MM.1S (cell line): ENCODE data around the gene OR5V1.
"Not testable (repeated sequence)": the region's sequence is repeated elsewhere in the genome, so short reads cannot be mapped to it uniquely, and the experiment has no call there.

ENCODE experiments used
- DNase-seq: peaks from one replicate; pipeline ENCODE4 v3.0.0-alpha.2; 2015
- H2AFZ ChIP-seq: fragments of 300-600 bp; sonication (generic); 2 replicates; pipeline ENCODE4 v1.6.0; 2016; ENCODE audit warnings: antibody characterized with exemption, low read length
- H3F3A ChIP-seq: fragments of 300-600 bp; sonication (generic); 2 replicates; pipeline ENCODE4 v1.6.1; 2016; ENCODE audit warnings: mild to moderate bottlenecking, antibody characterized with exemption, low read length, moderate library complexity, mixed read lengths; ENCODE audit not compliant: insufficient read depth
- H3K27ac ChIP-seq: fragments of 300-600 bp; sonication (generic); 2 replicates; pipeline ENCODE4 v1.5.1; 2016; ENCODE audit warnings: mild to moderate bottlenecking, low read length
- H3K27me3 ChIP-seq: fragments of 300-600 bp; sonication (generic); replicated peaks from 2 replicates; pipeline ENCODE4 v1.6.0; 2016; ENCODE audit warnings: low read length; ENCODE audit not compliant: insufficient read depth
- H3K36me3 ChIP-seq: fragments of 300-600 bp; sonication (generic); replicated peaks from 2 replicates; pipeline ENCODE4 v1.6.1; 2016; ENCODE audit warnings: mild to moderate bottlenecking, low read length, mixed read lengths; ENCODE audit not compliant: insufficient read depth
- H3K4me1 ChIP-seq: fragments of 300-600 bp; sonication (generic); 2 replicates; pipeline ENCODE4 v1.6.1; 2016; ENCODE audit warnings: low read length, mixed read lengths
- H3K4me2 ChIP-seq: fragments of 300-600 bp; sonication (generic); 2 replicates; pipeline ENCODE4 v1.6.0; 2016; ENCODE audit warnings: low read depth, low read length
- H3K4me3 ChIP-seq: fragments of 300-600 bp; sonication (generic); 2 replicates; pipeline ENCODE4 v1.5.1; 2016; ENCODE audit warnings: low read length, mixed read lengths
- H3K79me2 ChIP-seq: fragments of 300-600 bp; sonication (generic); 2 replicates; pipeline ENCODE4 v1.6.1; 2016; ENCODE audit warnings: mixed run types, low read length, mixed read lengths
- H3K9ac ChIP-seq: fragments of 300-600 bp; sonication (generic); 2 replicates; pipeline ENCODE4 v1.6.1; 2016; ENCODE audit warnings: low read length, mixed read lengths
- H3K9me2 ChIP-seq: fragments of 300-600 bp; sonication (generic); replicated peaks from 2 replicates; pipeline ENCODE4 v1.6.1; 2016; ENCODE audit warnings: mild to moderate bottlenecking, low read length, mixed read lengths; ENCODE audit not compliant: insufficient read depth
- H3K9me3 ChIP-seq: fragments of 300-600 bp; sonication (generic); replicated peaks from 2 replicates; pipeline ENCODE4 v1.6.1; 2016; ENCODE audit warnings: mild to moderate bottlenecking, low read length, mixed read lengths; ENCODE audit not compliant: insufficient read depth
- H4K20me1 ChIP-seq: fragments of 300-600 bp; sonication (generic); 2 replicates; pipeline ENCODE4 v1.6.1; 2016; ENCODE audit warnings: mild to moderate bottlenecking, low read length, moderate library complexity, mixed read lengths; ENCODE audit not compliant: insufficient read depth
- EZH2 ChIP-seq: fragments of 300-600 bp; sonication (generic); optimal IDR thresholded peaks from 2 replicates; pipeline ENCODE3; 2017; ENCODE audit warnings: low read depth, mild to moderate bottlenecking, antibody characterized with exemption, low read length, mixed read lengths
- EZH2phosphoT487 ChIP-seq: fragments of 300-600 bp; sonication (generic); IDR thresholded peaks from 2 replicates; pipeline ENCODE4 v1.6.1; 2018; ENCODE audit warnings: antibody characterized with exemption, low read length
- TF ChIP-seq, protein P1 (sequence below): fragments of 300-600 bp; sonication (generic); IDR thresholded peaks from 2 replicates; pipeline ENCODE4 v1.5.1; 2016; ENCODE audit warnings: antibody characterized with exemption, low read length, mixed read lengths

OR5V1 gene

DNA sequence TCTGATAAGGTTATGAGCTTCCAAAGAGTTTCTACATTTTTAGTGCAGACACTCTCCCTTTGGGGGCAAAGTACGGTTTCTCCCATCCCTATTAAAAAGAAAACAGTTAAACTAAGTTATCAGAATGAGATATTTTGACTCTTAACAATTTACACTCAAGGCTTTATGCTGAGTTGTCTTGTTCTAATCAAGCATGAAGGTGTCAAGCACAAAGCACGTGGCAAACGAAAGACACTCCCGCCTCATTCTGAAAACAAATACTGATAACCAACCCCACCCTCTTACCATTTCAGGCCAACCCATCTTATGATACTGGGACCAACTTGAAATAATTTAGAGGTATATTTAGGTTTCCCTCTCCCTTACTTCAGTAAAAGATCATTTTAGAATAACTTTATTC, 42.9 kb downstream of the OR5V1 start:
- Histone ChIP-seq H2AFZ (no peak overlapping the region), H3K4me3 (no peak overlapping the region), H3K27ac (no peak overlapping the region), H4K20me1 (no peaks in the 10 kb centered on the region), H3K4me2 (no peak overlapping the region), H3K36me3 (no peaks in the 10 kb centered on the region), H3F3A (no peaks in the 10 kb centered on the region), H3K79me2 (no peaks in the 10 kb centered on the region), H3K9me2 (no peaks in the 10 kb centered on the region), H3K4me1 (no peaks in the 10 kb centered on the region), H3K27me3 (no peaks in the 10 kb centered on the region), H3K9me3 (no peaks in the 10 kb centered on the region), H3K9ac (no peak overlapping the region)
- no peak for DNase-seq
- TF ChIP-seq EZH2 = no peak
- TF ChIP-seq, protein P1, sequence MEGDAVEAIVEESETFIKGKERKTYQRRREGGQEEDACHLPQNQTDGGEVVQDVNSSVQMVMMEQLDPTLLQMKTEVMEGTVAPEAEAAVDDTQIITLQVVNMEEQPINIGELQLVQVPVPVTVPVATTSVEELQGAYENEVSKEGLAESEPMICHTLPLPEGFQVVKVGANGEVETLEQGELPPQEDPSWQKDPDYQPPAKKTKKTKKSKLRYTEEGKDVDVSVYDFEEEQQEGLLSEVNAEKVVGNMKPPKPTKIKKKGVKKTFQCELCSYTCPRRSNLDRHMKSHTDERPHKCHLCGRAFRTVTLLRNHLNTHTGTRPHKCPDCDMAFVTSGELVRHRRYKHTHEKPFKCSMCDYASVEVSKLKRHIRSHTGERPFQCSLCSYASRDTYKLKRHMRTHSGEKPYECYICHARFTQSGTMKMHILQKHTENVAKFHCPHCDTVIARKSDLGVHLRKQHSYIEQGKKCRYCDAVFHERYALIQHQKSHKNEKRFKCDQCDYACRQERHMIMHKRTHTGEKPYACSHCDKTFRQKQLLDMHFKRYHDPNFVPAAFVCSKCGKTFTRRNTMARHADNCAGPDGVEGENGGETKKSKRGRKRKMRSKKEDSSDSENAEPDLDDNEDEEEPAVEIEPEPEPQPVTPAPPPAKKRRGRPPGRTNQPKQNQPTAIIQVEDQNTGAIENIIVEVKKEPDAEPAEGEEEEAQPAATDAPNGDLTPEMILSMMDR = no peak
- no peak for TF ChIP-seq EZH2phosphoT487

DNA sequence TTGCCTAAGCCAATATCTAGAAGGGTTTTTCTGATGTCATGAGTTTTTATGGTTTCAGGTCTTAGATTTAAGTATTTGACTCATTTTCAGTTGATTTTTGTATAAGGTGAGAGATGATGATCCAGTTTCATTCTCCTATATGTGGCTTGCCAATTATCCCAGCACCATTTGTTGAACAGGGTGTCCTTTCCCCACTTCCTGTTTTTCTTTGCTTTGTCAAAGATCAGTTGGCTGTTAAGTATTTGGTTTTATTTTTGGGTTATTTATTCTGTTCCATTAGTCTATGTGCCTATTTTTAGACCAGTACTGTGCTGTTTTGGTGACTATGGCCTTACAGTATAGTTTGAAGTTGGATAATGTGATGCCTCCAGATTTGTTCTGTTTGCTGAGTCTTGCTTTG, 45.3 kb downstream of the OR5V1 start:
- H3K9ac ChIP-seq, H4K20me1 ChIP-seq, H3F3A ChIP-seq, DNase-seq, H3K4me1 ChIP-seq, H3K9me2 ChIP-seq, H3K4me3 ChIP-seq, H3K79me2 ChIP-seq, H2AFZ ChIP-seq, H3K27me3 ChIP-seq, H3K9me3 ChIP-seq, H3K27ac ChIP-seq, H3K4me2 ChIP-seq, H3K36me3 ChIP-seq: not testable (repeated sequence)

DNA sequence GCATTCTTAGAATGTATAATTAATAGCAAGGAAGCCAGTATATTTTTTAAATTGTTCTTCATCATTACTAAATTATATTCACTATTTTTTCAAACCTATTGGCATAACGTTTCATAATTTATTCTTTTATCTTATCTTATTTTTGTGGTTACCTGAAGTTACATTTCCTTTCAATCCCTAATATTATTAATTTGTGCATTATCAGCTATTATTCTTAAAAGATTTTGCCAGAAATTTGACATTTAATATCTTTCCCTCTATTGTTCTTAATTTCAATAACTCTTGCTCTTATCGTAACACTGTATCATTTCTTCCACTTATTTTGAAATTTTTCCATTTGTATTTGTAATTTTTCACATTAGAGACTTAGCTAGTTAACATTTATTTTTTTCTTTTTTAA, 48.7 kb downstream of the OR5V1 start:
- no peaks in the 10 kb centered on the region for H3F3A ChIP-seq
- H3K79me2 ChIP-seq = no peaks in the 10 kb centered on the region
- no peak for DNase-seq
- H3K9me2 ChIP-seq = no peaks in the 10 kb centered on the region
- H3K4me2 ChIP-seq = no peak overlapping the region
- no peak overlapping the region for H3K27ac ChIP-seq
- no peaks in the 10 kb centered on the region for H3K4me1 ChIP-seq
- H4K20me1 ChIP-seq = no peaks in the 10 kb centered on the region
- no peak overlapping the region for H3K4me3 ChIP-seq
- no peak overlapping the region for H2AFZ ChIP-seq
- no peak overlapping the region for H3K9ac ChIP-seq
- H3K9me3 ChIP-seq = no peaks in the 10 kb centered on the region
- no peaks in the 10 kb centered on the region for H3K36me3 ChIP-seq
- no peak for TF ChIP-seq EZH2
- TF ChIP-seq, protein P1 = no peak
- TF ChIP-seq EZH2phosphoT487 = no peak
- no peaks in the 10 kb centered on the region for H3K27me3 ChIP-seq
